T-helper 2 cell treated with Interferon-gamma antibody and Interleukin-4, amounts not matched to agents 100 ng/mL and 5 ng/mL, for 36 hours (primary cell): ENCODE measurements around the gene CSF1. TPM values are rescaled to one million over a fixed set of nuclear protein-coding genes. Genes with fewer than 3 reads are reported as not detected.
"Not testable (repeated sequence)": the region's sequence is repeated elsewhere in the genome, so short reads cannot be mapped to it uniquely, and the experiment has no call there.

ENCODE experiments used
- intact Hi-C: fragments of 100-400 bp; cut with micrococcal nuclease; formaldehyde crosslinking; loops from one replicate; pipeline ENCODE4 v1.15.1; 2023
- total RNA-seq: library from RNA; stranded (reverse); gene quantifications from 2 replicates; pipeline ENCODE4 v1.2.3, GENCODE V29; 2022

The CSF1 gene
- total RNA-seq = 75.0 and 76.4 TPM in 2 replicates

DNA sequence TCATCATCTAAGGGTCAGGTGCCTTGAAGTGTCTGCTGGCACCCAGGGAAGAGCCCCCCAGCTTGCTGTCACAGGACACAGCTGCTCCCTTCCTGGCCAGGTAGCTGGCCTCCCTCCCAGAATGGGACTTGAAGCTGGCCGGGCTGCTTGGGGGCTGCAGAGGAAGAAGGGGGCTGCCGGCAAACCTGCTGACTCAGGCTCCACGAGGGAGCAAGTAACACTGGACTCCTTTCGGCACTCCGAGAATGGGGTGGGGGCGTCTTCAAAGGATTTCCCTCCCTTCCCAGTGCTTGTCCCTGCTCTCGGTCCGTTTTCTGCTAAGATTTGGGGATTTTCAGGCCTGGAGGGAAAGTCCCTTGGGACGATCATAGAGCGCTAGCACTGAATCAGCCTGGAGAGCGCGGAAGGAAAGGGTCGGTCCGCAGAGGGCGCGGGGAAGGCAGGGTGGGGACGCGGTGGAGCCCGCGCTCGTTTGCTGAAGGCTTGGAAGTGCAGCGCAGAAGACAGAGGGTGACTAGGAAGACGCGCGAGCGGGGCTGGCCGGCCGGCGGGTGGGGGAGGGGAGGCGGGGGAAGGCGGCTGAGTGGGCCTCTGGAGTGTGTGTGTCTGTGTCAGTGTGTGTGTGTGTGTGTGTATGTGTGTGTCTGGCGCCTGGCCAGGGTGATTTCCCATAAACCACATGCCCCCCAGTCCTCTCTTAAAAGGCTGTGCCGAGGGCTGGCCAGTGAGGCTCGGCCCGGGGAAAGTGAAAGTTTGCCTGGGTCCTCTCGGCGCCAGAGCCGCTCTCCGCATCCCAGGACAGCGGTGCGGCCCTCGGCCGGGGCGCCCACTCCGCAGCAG, at the start of gene CSF1:
TSS of gene CSF1 (plus strand) at position 727 of the 840 bp plus-strand sequence. CDS start 175 bp downstream, outside the sequence.
- intact Hi-C loops = loop anchor here (1.0 to 5.0 kb wide), 3 partner anchors 120 to 363 kb away; partner anchors contain the start of gene GNAI3

DNA sequence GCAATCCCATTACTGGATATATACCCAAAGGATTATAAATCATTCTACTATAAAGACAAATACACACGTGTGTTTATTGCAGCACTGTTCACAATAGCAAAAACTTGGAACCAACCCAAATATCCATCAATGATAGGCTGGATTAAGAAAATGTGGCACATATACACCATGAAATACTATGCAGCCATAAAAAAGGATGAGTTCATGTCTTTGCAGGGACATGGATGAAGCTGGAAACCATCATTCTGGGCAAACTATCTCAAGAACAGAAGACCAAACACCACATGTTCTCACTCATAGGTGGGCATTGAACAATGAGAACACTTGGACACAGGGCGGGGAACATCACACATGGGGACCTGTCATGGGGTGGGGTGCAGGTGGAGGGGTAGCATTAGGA, 49.0 kb upstream of the CSF1 start:
- intact Hi-C loops = not testable (repeated sequence)

DNA sequence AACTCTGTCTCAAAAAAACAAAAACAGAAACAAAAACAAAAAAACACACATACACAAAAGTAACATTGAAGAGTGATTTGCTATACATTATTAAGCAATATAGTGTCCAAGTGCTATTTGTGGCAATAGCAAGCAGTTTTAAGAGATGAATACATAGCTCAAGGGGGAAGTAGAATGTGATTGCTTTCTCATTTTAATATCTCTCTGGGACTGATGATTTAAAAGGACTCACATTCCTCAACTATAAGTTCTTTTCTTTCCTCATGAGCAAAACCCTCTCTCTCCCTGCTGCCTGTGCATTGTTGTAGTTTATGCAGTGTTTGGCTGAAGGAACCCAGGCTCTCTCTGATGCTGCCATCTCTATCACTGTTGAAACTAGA, 47.0 kb upstream of the CSF1 start:
- intact Hi-C loops = no loop called here

GRCh38 chr1:109864047-109864822, 46.4 kb upstream of the CSF1 start:
- intact Hi-C loops = no loop called here

DNA sequence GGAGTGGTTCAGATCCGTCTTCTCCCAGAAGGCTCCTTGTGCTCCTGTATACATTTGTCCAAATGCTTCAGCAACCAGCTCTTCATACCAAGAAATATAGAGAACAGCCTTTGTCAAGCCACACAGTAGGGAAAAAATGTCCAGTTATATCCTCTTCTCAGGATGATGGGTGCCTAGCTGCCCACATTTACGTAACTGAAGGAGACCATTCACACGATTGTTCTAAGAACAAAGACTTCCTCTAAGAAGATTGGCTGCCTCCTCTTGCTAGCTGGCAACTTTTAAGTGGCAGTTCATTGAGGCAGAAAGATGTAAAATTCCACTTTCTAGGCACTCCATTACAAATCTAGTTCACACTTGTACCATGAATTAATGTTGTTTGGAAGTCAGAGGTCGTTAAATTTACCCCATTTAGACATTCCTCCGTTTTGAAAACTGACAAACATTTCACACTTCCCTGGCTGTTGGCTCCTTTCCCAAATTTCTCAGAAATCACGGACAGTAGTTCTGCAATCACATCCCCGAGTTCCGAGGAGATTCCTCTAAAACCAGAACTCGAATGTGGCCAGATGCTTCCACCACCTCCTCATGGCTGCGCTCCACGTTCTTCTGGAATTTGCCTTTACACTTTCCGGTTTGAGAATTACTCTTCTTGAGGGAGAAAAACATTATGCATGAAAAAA, 45.6 kb upstream of the CSF1 start:
- intact Hi-C loops = no loop called here

DNA sequence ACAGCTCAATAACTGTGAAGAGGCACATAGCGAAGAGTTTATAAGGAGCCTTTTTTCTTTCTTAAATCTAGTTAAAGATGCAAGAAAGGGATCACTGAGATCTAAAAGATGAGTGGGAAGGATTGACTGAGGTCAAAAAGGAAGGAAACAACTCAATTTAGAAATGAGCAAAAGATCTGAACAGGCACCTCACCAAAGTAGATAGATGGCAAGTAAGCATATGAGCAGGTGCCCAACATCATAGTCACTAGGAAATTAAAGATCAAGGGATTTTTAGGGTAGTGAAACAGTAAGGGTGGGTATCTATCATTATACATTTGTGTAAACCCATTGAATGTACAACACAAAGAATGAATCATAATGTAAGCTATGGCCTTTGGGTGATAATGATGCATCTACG, 44.6 kb upstream of the CSF1 start:
- intact Hi-C loops = no loop called here

- intact Hi-C loops = no loop called here
Observed at GRCh38 chr1:109873278-109874175, 37.1 kb upstream of the CSF1 start.

- intact Hi-C loops = no loop called here
Observed at GRCh38 chr1:109874445-109874844, 36.2 kb upstream of the CSF1 start.

DNA sequence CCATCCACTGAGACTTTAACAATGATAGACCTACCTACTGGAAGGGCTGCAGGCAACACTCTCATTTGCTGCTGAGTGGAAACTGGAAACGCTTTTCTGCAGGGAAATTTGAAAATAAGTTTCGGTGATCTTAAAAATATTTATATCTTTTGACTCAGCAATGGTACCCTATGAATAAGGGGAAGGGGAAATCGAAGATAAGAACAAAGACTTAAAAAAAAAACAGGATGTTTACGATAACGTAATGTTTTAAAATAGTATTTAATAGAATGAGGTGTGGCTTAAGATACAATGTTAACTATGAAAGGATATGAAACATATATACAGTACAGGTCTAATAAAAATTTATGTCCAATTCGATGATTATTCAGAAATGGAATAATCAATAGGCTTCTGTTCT, 34.8 kb upstream of the CSF1 start:
- intact Hi-C loops = no loop called here

DNA sequence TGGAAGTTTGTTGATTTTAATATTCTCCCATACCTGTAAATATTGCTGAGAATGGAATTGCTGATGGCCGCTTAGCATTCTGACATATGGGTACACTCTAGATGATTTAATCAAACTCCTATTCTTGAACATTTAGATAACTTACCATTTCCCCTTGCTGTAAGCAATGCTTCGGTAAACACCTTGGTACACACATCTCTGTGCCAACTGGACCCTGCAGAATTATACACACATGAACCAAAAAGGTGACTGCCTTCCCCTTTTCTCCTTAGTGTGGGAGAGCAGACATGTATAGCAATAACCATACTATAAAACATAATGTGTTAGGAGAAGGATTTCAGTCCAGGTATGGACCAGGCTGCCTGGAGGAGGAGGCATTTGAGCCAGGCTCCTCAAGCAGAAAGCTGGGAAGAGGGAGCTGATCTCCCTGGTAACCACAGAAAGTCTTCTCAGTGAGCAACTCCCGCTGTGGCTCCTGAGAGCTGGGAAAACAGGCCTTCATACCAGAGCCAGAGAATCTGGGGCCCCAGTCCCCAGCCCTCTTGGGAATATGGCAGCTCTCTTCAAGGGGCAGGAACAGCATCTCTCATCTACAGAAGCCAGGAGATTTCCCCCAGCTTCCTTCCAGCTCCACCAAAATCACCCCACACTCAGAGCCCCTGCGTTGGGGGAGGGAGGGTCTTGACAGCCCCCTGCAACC, 33.9 kb upstream of the CSF1 start:
- intact Hi-C loops = no loop called here

DNA sequence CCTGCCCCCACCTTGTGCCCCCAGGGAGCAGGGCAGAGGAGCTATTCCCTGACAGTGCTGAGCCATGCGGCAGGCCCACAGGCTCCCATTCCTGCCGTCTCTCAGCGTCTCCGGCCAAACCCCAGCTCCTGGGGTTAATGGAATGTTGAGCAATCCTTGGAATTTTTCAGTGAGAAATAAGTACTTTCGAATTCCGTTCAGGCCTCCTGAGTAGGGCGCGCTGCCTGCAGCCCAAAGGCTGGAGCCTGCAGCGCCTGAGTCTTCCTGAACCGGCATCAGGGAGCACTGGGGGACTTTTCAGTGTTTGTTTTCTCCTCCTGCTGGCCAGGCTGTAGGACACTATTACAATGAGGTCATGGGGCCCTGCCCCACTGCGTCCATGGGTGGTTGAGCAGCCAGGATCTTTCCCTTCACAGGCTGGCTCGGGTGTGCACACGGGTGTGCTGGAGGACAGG, 33.3 kb upstream of the CSF1 start:
- intact Hi-C loops = no loop called here

- intact Hi-C loops = no loop called here
Observed at GRCh38 chr1:109877776-109878175, 32.9 kb upstream of the CSF1 start.

DNA sequence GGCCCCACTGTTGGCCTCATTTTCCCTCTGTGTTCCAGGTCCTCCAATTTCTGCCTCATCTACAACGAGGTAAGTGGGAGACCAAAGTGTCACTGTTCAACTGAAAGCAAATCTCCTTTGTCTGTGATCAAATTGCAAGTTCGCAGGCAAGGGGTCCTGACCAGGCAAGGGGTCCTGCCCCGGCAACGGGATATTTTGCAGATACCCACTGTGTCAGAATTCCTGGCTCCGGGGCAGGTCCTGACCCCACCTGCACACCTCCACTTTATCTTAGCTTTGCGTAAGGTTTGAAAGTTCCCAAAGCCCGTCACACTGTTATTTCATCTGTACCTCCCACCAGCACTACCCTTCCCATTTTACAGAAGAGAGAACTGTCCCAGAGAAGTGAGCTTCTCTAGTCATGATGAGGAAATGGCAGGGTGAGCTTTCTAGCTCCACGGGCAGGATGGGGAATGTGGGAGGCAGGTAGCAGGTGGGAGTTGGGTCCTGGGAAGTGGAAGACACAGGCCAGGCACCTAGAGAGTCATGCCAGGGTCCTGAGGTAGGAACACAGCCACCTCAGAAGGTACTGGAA, 32.0 kb upstream of the CSF1 start:
- intact Hi-C loops = no loop called here

DNA sequence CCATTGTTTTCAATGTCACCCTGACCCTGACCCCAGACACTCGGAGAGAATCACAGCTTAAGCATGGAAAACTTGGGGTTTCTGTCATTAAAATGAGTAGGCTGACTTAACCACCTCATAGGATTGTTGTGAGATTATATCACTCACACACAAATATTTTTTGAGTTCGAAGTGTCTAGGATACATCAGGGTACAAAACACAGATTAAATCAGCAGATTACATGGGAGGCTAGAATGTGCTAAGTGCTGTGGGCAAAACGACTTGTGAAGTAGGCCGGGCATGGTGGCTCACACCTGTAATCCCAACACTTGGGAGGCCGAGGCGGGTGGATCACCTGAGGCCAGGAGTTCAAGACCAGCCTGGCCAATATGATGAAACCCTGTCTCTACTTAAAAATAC, 31.3 kb upstream of the CSF1 start:
- intact Hi-C loops = not testable (repeated sequence)

DNA sequence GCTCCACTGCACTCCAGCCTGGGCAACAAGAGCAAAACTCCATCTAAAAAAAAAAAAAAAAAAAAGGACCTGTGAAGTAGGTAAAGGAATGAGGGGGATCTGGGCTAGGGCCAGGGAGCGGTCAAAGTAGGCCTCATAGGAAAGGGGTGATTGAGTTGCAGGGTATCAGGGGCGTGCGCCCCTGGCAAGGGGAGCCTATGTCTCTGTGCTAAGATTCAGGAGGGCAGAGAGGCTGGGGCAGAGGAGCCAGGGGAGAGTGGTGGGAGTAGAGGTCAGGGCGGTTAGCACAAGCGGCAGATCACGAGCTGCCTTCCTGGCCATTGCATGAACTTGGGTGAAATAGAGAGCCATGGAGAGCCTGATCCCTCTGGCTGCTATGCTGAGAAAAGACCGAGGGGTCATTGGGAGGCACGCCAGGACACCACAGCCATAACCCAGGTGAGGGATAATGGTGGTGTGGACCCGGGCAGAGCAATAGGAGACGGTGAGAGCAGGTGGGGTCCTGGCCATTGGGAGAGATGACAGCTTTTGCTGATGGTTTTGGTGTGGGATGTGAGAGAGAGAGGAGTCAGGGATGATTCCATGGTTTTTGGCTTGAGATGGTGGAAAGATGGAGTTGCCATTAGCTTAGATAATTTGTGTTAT, 30.6 kb upstream of the CSF1 start:
- intact Hi-C loops = no loop called here

DNA sequence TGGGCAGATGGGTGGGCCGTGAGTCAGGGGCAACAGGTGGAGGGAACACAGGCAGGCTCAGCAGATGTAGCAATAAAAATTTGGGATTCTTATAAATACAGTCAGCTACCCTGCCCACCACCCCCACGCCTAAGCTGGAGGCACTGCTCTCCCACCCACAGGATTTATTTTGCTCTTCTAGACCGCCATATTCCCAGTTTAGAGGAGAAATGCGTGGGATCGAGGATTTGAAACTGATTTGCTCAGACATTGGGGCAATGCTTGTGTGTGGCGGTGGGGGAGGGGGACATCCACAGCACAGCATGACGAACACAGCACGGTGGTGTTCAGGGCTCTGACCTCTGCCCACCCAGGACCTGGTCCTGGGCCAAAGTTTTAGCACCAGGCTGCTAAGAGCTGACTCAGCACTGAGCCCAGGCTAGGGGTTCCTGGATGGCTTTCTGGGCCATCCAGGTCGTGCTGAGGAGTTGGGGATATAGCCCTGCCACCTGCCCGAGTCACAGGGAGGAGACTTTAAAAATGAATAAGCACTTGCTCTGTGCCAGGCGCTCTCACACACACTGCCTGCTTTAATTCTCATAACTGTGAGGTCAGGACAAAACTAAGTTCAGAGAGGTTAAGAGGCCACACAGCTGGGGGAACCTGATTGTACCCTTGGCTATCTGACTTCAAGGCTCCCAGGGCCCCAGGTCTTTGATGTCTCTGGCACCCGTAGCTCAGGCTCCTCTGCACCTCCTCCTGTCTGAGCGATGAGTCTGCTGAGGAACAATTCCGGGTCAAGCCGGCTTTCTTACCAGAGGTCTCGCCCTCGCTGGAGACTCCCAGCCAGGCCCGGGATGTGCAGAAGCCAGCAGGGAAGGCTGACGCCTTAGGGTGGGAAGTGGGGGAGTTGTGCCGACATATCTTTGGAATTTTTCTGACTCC, 29.4 kb upstream of the CSF1 start:
- intact Hi-C loops = no loop called here

GRCh38 chr1:109881906-109882287, 28.8 kb upstream of the CSF1 start:
- intact Hi-C loops = no loop called here
